ENCODE results near the gene VPS52. TPM values are rescaled to one million over a fixed set of nuclear protein-coding genes. Genes with fewer than 3 reads are reported as not detected.
A peak's percentile ranks its signal among the peaks of the same experiment; 100 is the strongest.

The VPS52 gene, protein sequence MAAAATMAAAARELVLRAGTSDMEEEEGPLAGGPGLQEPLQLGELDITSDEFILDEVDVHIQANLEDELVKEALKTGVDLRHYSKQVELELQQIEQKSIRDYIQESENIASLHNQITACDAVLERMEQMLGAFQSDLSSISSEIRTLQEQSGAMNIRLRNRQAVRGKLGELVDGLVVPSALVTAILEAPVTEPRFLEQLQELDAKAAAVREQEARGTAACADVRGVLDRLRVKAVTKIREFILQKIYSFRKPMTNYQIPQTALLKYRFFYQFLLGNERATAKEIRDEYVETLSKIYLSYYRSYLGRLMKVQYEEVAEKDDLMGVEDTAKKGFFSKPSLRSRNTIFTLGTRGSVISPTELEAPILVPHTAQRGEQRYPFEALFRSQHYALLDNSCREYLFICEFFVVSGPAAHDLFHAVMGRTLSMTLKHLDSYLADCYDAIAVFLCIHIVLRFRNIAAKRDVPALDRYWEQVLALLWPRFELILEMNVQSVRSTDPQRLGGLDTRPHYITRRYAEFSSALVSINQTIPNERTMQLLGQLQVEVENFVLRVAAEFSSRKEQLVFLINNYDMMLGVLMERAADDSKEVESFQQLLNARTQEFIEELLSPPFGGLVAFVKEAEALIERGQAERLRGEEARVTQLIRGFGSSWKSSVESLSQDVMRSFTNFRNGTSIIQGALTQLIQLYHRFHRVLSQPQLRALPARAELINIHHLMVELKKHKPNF
- total RNA-seq (ENCODE audit: low replicate concordance): 28.7 and 38.4 TPM in 2 replicates

DNA sequence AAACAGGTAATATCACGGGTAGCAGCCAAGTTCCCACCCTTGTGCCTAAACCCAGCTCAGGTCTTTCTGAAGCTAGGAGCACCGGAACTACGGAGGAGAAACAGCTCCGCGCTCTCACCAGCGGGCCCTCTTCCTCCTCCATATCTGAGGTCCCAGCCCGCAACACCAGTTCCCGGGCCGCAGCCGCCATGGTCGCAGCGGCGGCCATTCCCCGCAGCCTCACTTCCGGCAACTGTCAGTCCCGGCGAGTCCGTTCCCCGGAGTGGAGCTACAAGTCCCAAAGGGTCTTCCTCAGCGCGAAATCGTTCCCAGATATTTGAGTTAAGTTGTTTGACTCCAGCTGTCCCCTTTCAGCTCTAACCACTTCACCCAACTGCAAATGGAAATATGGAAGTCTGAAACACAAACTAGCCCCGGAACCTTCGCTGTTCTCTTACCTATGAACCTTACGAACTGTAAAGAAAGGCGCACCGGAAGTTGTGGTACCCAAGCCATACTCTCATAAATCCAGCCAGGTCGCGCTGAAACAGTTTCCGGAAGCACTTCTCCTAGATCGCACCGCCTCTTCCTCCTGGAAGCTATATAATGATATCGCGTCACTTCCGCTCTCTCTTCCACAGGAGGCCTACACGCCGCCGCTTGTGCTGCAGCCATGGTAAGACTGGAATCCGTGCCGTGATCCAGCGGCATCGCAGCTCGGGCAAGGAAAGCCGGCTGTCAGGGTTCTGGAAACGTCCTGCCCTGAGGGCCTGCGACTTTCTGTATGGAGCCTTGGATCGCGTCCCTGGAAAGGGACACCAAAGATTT is at the start of gene VPS52, which contains the start of gene RPS18:
Gene VPS52 (minus strand): TSS at position 409 of the 807 bp plus-strand sequence. CDS start 201 bp downstream, at position 208.
Gene RPS18 (plus strand): TSS at position 608 of the 807 bp plus-strand sequence. CDS start 45 bp downstream, at position 653.
- Histone ChIP-seq H4K20me1 (ENCODE audit: low read depth) (peaks cover 46% of the 10 kb centered on the region), H3K79me2 (ENCODE audit: low read depth) (peaks cover 52% of the 10 kb centered on the region), H3K36me3 (peaks cover 8% of the 10 kb centered on the region), H3K9ac (peak within 1 kb of the TSS; percentile 94), H3F3A (ENCODE audit: low read depth) (peaks cover 48% of the 10 kb centered on the region), H3K4me1 (peaks cover 41% of the 10 kb centered on the region), H3K9me3 (ENCODE audit: low read depth) (no peaks in the 10 kb centered on the region), H3K27me3 (no peaks in the 10 kb centered on the region), H3K4me3 (peak within 1 kb of the TSS; percentile 83), H3K4me2 (peak within 1 kb of the TSS; percentile 98), H3K27ac (peak within 1 kb of the TSS; percentile 78), H2AFZ (replicated peaks) (peak within 1 kb of the TSS; percentile 98)
- TF ChIP-seq, protein P1, sequence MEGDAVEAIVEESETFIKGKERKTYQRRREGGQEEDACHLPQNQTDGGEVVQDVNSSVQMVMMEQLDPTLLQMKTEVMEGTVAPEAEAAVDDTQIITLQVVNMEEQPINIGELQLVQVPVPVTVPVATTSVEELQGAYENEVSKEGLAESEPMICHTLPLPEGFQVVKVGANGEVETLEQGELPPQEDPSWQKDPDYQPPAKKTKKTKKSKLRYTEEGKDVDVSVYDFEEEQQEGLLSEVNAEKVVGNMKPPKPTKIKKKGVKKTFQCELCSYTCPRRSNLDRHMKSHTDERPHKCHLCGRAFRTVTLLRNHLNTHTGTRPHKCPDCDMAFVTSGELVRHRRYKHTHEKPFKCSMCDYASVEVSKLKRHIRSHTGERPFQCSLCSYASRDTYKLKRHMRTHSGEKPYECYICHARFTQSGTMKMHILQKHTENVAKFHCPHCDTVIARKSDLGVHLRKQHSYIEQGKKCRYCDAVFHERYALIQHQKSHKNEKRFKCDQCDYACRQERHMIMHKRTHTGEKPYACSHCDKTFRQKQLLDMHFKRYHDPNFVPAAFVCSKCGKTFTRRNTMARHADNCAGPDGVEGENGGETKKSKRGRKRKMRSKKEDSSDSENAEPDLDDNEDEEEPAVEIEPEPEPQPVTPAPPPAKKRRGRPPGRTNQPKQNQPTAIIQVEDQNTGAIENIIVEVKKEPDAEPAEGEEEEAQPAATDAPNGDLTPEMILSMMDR (IDR thresholded peaks at IDR 0.05): no peak
- TF ChIP-seq EZH2 (IDR thresholded peaks at IDR 0.05) (peak; percentile 49), EZH2phosphoT487 (IDR thresholded peaks at IDR 0.05) (no peak)
- Mint-ChIP-seq H3K4me3 (peak within 1 kb of the TSS; percentile 100), H3K4me1 (peaks cover 51% of the 10 kb centered on the region), H3K27me3 (ENCODE audit: insufficient read depth, low read depth) (peaks cover 6% of the 10 kb centered on the region), H3K36me3 (peaks cover 37% of the 10 kb centered on the region), H3K9me3 (no peaks in the 10 kb centered on the region), H3K27ac (peak within 1 kb of the TSS; percentile 100)
- peak; percentile 99 for DNase-seq (ENCODE audit: low spot score)

DNA sequence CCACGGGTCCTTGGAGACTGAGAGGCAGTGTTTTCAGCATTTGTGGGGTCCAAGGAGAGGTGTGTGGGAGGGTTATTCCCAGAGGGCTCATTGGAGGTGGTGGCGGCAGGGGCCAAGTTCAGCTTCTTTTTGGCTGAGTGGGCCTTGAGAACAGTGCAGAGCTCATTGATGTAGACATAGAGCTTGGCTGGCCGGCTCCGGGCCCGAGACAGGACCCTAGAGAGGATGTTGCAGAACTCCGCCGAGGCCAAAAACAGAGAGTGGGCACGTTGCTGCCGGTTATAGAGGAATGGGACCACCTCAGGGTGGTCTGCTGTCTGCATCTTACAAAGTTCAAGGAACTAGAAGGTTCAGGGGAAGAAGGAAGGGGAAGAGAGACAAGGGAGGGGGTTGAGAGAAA is 49.6 kb upstream of the VPS52 start:
- Histone ChIP-seq H3K9me3 (ENCODE audit: low read depth) (no peaks in the 10 kb centered on the region), H3K27ac (no peak overlapping the region), H3K27me3 (no peaks in the 10 kb centered on the region), H3K4me1 (peaks cover 17% of the 10 kb centered on the region), H3K4me3 (peak overlapping the region; percentile 77), H3K79me2 (ENCODE audit: low read depth) (peaks cover 41% of the 10 kb centered on the region), H2AFZ (replicated peaks) (no peak overlapping the region), H4K20me1 (ENCODE audit: low read depth) (peaks cover 10% of the 10 kb centered on the region), H3K4me2 (peak overlapping the region; percentile 77), H3K9ac (no peak overlapping the region), H3K36me3 (no peaks in the 10 kb centered on the region), H3F3A (ENCODE audit: low read depth) (peaks cover 50% of the 10 kb centered on the region)
- H3K36me3 Mint-ChIP-seq: peaks cover 19% of the 10 kb centered on the region
- no peak for TF ChIP-seq EZH2 (IDR thresholded peaks at IDR 0.05)
- TF ChIP-seq, protein P1 (IDR thresholded peaks at IDR 0.05): no peak
- TF ChIP-seq EZH2phosphoT487 (IDR thresholded peaks at IDR 0.05): no peak
- no peak overlapping the region for H3K27ac Mint-ChIP-seq
- H3K4me3 Mint-ChIP-seq: peak overlapping the region; percentile 85
- H3K4me1 Mint-ChIP-seq: peaks cover 61% of the 10 kb centered on the region
- DNase-seq (ENCODE audit: low spot score): no peak
- H3K9me3 Mint-ChIP-seq: no peaks in the 10 kb centered on the region
- peaks cover 6% of the 10 kb centered on the region for H3K27me3 Mint-ChIP-seq (ENCODE audit: insufficient read depth, low read depth)
